ENCODE data around the gene ERCC4.

ERCC4 gene

DNA sequence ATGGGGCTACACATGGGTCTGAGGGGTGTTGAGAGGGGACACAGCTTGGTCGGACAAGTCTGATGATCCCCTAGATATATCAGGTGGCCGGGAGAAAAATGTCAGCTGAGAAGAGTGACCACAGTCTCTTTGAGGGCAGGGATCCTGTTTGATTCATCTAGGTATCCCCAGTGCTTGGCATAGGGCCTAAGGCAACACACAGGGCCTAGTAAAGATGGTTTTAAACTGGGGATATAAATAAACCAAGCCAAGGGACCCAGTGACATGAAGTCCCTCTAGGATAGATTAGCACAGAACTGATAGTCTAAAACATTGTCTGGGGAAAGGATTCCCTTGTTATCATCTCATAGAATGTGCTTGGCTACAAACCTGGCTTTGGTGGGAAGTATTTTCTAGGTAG is 1.4 kb downstream of the ERCC4 start:
- no peaks in the 10 kb centered on the region for H3K9me3 ChIP-seq (ENCODE audit: insufficient read depth, low read length)
- peaks cover 13% of the 10 kb centered on the region for H3K27me3 ChIP-seq (ENCODE audit: low read depth, low read length)
- peaks cover 4% of the 10 kb centered on the region for H3K36me3 ChIP-seq (replicated peaks; ENCODE audit: low read depth, low read length)
- H3K4me2 ChIP-seq (ENCODE audit: low read length), result peak overlapping the region; percentile 98
- no peaks in the 10 kb centered on the region for H4K20me1 ChIP-seq (ENCODE audit: insufficient read depth, low read length)
- TF ChIP-seq EZH2phosphoT487 (IDR thresholded peaks at IDR 0.05; ENCODE audit: low read depth), result no peak
- TF ChIP-seq, protein P1, sequence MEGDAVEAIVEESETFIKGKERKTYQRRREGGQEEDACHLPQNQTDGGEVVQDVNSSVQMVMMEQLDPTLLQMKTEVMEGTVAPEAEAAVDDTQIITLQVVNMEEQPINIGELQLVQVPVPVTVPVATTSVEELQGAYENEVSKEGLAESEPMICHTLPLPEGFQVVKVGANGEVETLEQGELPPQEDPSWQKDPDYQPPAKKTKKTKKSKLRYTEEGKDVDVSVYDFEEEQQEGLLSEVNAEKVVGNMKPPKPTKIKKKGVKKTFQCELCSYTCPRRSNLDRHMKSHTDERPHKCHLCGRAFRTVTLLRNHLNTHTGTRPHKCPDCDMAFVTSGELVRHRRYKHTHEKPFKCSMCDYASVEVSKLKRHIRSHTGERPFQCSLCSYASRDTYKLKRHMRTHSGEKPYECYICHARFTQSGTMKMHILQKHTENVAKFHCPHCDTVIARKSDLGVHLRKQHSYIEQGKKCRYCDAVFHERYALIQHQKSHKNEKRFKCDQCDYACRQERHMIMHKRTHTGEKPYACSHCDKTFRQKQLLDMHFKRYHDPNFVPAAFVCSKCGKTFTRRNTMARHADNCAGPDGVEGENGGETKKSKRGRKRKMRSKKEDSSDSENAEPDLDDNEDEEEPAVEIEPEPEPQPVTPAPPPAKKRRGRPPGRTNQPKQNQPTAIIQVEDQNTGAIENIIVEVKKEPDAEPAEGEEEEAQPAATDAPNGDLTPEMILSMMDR (IDR thresholded peaks at IDR 0.05; ENCODE audit: low read depth, low read length), result no peak
- peaks cover 10% of the 10 kb centered on the region for H3K79me2 ChIP-seq (ENCODE audit: low read length)
- no peak overlapping the region for H2AFZ ChIP-seq (ENCODE audit: low read depth, low read length)
- H3K27ac ChIP-seq (ENCODE audit: low read length), result no peak overlapping the region
- H3K9ac ChIP-seq (ENCODE audit: low read length), result peak overlapping the region; percentile 85; the same call in 1 of the 2 replicates
- no peak overlapping the region for H3K4me3 ChIP-seq (ENCODE audit: low read length)
- peaks cover 21% of the 10 kb centered on the region for H3K4me1 ChIP-seq (ENCODE audit: low read length)

DNA sequence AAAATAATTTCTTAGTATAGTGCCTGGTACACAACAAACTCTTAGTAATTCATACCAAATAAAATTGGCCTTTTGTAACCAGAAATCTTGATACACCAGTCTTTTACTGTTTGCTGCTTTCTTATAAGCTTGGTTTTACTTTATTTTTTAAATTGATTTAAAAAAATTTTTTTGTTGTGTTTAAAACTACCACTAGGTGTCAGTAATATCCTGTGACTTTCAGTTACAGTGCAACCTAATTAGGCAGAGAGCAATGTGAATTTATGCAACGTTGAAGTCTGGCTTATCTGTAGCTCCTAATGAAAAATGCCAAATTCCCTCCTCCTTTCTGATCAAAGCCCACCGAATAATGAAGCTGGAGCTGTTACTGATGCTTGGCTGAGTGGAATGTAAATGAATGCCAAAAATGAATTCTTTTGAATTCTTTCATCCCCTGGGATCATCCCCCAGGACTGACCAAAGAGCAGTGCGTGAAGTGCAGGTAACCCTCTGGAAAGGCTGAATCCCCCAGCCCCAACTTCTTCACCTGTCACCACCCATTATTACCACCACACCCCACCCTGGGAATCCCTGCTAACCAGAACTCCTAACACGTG is 3.8 kb downstream of the ERCC4 start:
- H3K4me2 ChIP-seq (ENCODE audit: low read length), result no peak overlapping the region
- H3K9ac ChIP-seq (ENCODE audit: low read length), result no peak overlapping the region
- no peak overlapping the region for H3K4me3 ChIP-seq (ENCODE audit: low read length)
- no peaks in the 10 kb centered on the region for H4K20me1 ChIP-seq (ENCODE audit: insufficient read depth, low read length)
- H3K79me2 ChIP-seq (ENCODE audit: low read length), result peaks cover 10% of the 10 kb centered on the region
- H3K36me3 ChIP-seq (replicated peaks; ENCODE audit: low read depth, low read length), result peaks cover 8% of the 10 kb centered on the region
- H3K9me3 ChIP-seq (ENCODE audit: insufficient read depth, low read length), result no peaks in the 10 kb centered on the region
- TF ChIP-seq, protein P1 (IDR thresholded peaks at IDR 0.05; ENCODE audit: low read depth, low read length), result peak; percentile 59
- TF ChIP-seq EZH2phosphoT487 (IDR thresholded peaks at IDR 0.05; ENCODE audit: low read depth), result no peak
- H3K27ac ChIP-seq (ENCODE audit: low read length), result no peak overlapping the region
- no peak overlapping the region for H2AFZ ChIP-seq (ENCODE audit: low read depth, low read length)
- H3K27me3 ChIP-seq (ENCODE audit: low read depth, low read length), result no peaks in the 10 kb centered on the region
- H3K4me1 ChIP-seq (ENCODE audit: low read length), result peaks cover 21% of the 10 kb centered on the region

DNA sequence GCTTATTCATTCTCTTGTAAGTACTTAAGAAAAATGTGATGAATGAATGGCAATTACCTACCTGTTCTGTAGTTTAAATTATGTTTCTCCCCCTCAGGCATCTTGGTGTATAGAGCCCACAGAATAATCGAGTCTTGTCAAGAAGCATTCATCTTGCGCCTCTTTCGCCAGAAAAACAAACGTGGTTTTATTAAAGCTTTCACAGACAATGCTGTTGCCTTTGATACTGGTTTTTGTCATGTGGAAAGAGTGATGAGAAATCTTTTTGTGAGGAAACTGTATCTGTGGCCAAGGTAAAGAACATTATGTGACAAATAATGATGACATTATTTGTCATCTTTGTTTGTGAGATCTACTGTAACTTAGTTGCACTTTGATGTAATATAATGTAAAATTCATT is 6.5 kb downstream of the ERCC4 start:
- H3K9me3 ChIP-seq (ENCODE audit: insufficient read depth, low read length), result no peaks in the 10 kb centered on the region
- peaks cover 9% of the 10 kb centered on the region for H3K4me1 ChIP-seq (ENCODE audit: low read length)
- no peak overlapping the region for H3K4me3 ChIP-seq (ENCODE audit: low read length)
- no peak overlapping the region for H2AFZ ChIP-seq (ENCODE audit: low read depth, low read length)
- no peaks in the 10 kb centered on the region for H3K79me2 ChIP-seq (ENCODE audit: low read length)
- H4K20me1 ChIP-seq (ENCODE audit: insufficient read depth, low read length), result no peaks in the 10 kb centered on the region
- H3K27ac ChIP-seq (ENCODE audit: low read length), result no peak overlapping the region
- no peak for TF ChIP-seq EZH2phosphoT487 (IDR thresholded peaks at IDR 0.05; ENCODE audit: low read depth)
- TF ChIP-seq, protein P1 (IDR thresholded peaks at IDR 0.05; ENCODE audit: low read depth, low read length), result no peak
- H3K4me2 ChIP-seq (ENCODE audit: low read length), result no peak overlapping the region
- no peaks in the 10 kb centered on the region for H3K27me3 ChIP-seq (ENCODE audit: low read depth, low read length)
- no peak overlapping the region for H3K9ac ChIP-seq (ENCODE audit: low read length)
- peaks cover 8% of the 10 kb centered on the region for H3K36me3 ChIP-seq (replicated peaks; ENCODE audit: low read depth, low read length)

DNA sequence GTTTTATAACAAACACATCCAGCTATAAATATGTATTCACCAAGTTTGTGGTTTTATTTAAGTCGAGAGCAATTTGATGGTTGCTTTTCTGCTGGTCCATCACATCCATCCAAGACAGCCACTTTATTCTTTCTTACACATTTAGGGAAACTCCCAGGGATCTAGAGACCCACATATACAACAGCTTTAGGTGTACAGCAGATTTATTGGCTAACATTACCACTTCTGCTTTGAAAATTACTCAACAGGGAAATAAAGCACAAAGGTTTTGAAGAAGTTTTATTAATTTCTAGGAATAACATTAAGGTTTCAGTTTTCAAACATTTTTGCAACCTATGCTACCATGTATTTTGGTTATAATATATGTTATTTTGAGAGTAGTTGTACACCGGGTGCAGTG is 6.9 kb downstream of the ERCC4 start:
- H3K4me2 ChIP-seq (ENCODE audit: low read length), result 0 out of 2 replicates have a peak overlapping the region, but pooled peaks have one; percentile 6
- TF ChIP-seq, protein P1 (IDR thresholded peaks at IDR 0.05; ENCODE audit: low read depth, low read length), result no peak
- no peak for TF ChIP-seq EZH2phosphoT487 (IDR thresholded peaks at IDR 0.05; ENCODE audit: low read depth)

More for the DNA sequence above, 6.9 kb downstream of the ERCC4 start:
- no peaks in the 10 kb centered on the region for H3K9me3 ChIP-seq (ENCODE audit: insufficient read depth, low read length)
- no peak overlapping the region for H3K27ac ChIP-seq (ENCODE audit: low read length)
- no peaks in the 10 kb centered on the region for H4K20me1 ChIP-seq (ENCODE audit: insufficient read depth, low read length)
- no peak overlapping the region for H3K4me3 ChIP-seq (ENCODE audit: low read length)
- no peaks in the 10 kb centered on the region for H3K79me2 ChIP-seq (ENCODE audit: low read length)
- peaks cover 9% of the 10 kb centered on the region for H3K4me1 ChIP-seq (ENCODE audit: low read length)
- H3K9ac ChIP-seq (ENCODE audit: low read length), result no peak overlapping the region
- no peak overlapping the region for H2AFZ ChIP-seq (ENCODE audit: low read depth, low read length)
- peaks cover 8% of the 10 kb centered on the region for H3K36me3 ChIP-seq (replicated peaks; ENCODE audit: low read depth, low read length)
- no peaks in the 10 kb centered on the region for H3K27me3 ChIP-seq (ENCODE audit: low read depth, low read length)

All from OCI-LY3 (cell line).